HCEC 1CT (cell line): ENCODE measurements around the gene DNAJC1.

Experiments
- DNase-seq: peaks from one replicate; pipeline ENCODE4 v3.0.0-alpha.2; 2017

DNAJC1 gene

GRCh38 chr10:21954132-21954531, 49.4 kb downstream of the DNAJC1 start:
- no peak for DNase-seq

GRCh38 chr10:21953585-21954057, 49.9 kb downstream of the DNAJC1 start:
- peak; percentile 68 for DNase-seq

- no peak for DNase-seq
Observed at GRCh38 chr10:21950566-21950965, 53.0 kb downstream of the DNAJC1 start.

GRCh38 chr10:21946946-21947345, 56.6 kb downstream of the DNAJC1 start:
- no peak for DNase-seq

GRCh38 chr10:21944727-21945386, 58.7 kb downstream of the DNAJC1 start:
- DNase-seq = no peak

GRCh38 chr10:21943633-21944265, 59.8 kb downstream of the DNAJC1 start:
- no peak for DNase-seq

GRCh38 chr10:21935439-21936023, 68.0 kb downstream of the DNAJC1 start:
- DNase-seq = no peak

GRCh38 chr10:21934307-21934706, 69.2 kb downstream of the DNAJC1 start:
- peak; percentile 60 for DNase-seq

- no peak for DNase-seq
Observed at GRCh38 chr10:21929070-21929469, 74.5 kb downstream of the DNAJC1 start.

- peak; percentile 67 for DNase-seq
Observed at GRCh38 chr10:21927631-21928353, 75.7 kb downstream of the DNAJC1 start.

GRCh38 chr10:21926949-21927348, 76.6 kb downstream of the DNAJC1 start:
- DNase-seq = peak; percentile 96

- no peak for DNase-seq
Observed at GRCh38 chr10:21926358-21926925, 77.1 kb downstream of the DNAJC1 start.

GRCh38 chr10:21925851-21926250, 77.7 kb downstream of the DNAJC1 start:
- no peak for DNase-seq

- no peak for DNase-seq
Observed at GRCh38 chr10:21924511-21924910, 79.0 kb downstream of the DNAJC1 start.

- DNase-seq = no peak
Observed at GRCh38 chr10:21920633-21921032, 82.9 kb downstream of the DNAJC1 start.

GRCh38 chr10:21919906-21920305, 83.6 kb downstream of the DNAJC1 start:
- DNase-seq = no peak

- DNase-seq = no peak
Observed at GRCh38 chr10:21919117-21919516, 84.4 kb downstream of the DNAJC1 start.

- DNase-seq = no peak
Observed at GRCh38 chr10:21912625-21913024, 90.9 kb downstream of the DNAJC1 start.

GRCh38 chr10:21910798-21911197, 92.7 kb downstream of the DNAJC1 start:
- DNase-seq = no peak

GRCh38 chr10:21907436-21907835, 96.1 kb downstream of the DNAJC1 start:
- DNase-seq = no peak

- no peak for DNase-seq
Observed at GRCh38 chr10:21904930-21905329, 98.6 kb downstream of the DNAJC1 start.

- no peak for DNase-seq
Observed at GRCh38 chr10:21899736-21900135, 103.8 kb downstream of the DNAJC1 start.

- no peak for DNase-seq
Observed at GRCh38 chr10:21895932-21896331, 107.6 kb downstream of the DNAJC1 start.
